Thyroid gland (tissue), 4 donors: ENCODE data around the gene SLCO1C1.

ENCODE experiments used
- CTCF ChIP-seq, 6 experiments: fragments of 200-600 bp in 3 of 6; fragments of 450-650 bp in 3 of 6; sonication (generic) in 3 of 6; IDR thresholded peaks; one replicate each; pipeline ENCODE4 v1.5.1; 2016 to 2019; ENCODE audit warnings: antibody characterized with exemption in 6 of 6, mild to moderate bottlenecking in 2 of 6, inconsistent platforms in 1 of 6, moderate library complexity in 1 of 6
- POLR2A ChIP-seq, 2 donors: fragments of 450-650 bp; IDR thresholded peaks; one replicate each; pipeline ENCODE4 v1.6.1; 2017; ENCODE audit warnings: antibody characterized with exemption in 2 of 2, mild to moderate bottlenecking in 2 of 2, moderate library complexity in 1 of 2

GRCh38 chr12:20777420-20777819 is 82.3 kb downstream of the SLCO1C1 start:
- TF ChIP-seq CTCF (IDR thresholded peaks at IDR 0.05) (no peak), POLR2A (IDR thresholded peaks at IDR 0.05) (no peak)
